Suprapubic skin (tissue), 4 donors: ENCODE data around the gene ZFYVE28. TPM values are rescaled to one million over a fixed set of nuclear protein-coding genes. Genes with fewer than 3 reads are reported as not detected.

ENCODE experiments used
- DNase-seq, 2 donors: peaks; one replicate each; pipeline ENCODE4 v3.0.0-alpha.2; 2019; ENCODE audit warnings: low spot score in 2 of 2
- H3K27ac ChIP-seq: fragments of 200-600 bp; sonication (generic); one replicate; pipeline ENCODE4 v1.5.1; 2019
- H3K27me3 ChIP-seq: fragments of 200-600 bp; sonication (generic); one replicate; pipeline ENCODE4 v1.5.1; 2019
- H3K36me3 ChIP-seq: fragments of 200-600 bp; sonication (generic); one replicate; pipeline ENCODE4 v1.5.1; 2019
- H3K4me1 ChIP-seq: fragments of 200-600 bp; sonication (generic); one replicate; pipeline ENCODE4 v1.5.1; 2019
- H3K4me3 ChIP-seq: fragments of 200-600 bp; sonication (generic); one replicate; pipeline ENCODE4 v1.5.1; 2019; ENCODE audit warnings: mild to moderate bottlenecking
- H3K9me3 ChIP-seq: fragments of 200-600 bp; sonication (generic); one replicate; pipeline ENCODE4 v1.5.1; 2019
- CTCF ChIP-seq, 2 donors: fragments of 200-600 bp in 1 of 2; fragments of 450-650 bp in 1 of 2; sonication (generic) in 1 of 2; IDR thresholded peaks; one replicate each; pipeline ENCODE4 v1.5.1; 2016 to 2019; ENCODE audit warnings: antibody characterized with exemption in 2 of 2, mild to moderate bottlenecking in 1 of 2, moderate library complexity in 1 of 2
- EP300 ChIP-seq: sonication (generic); formaldehyde crosslinking; IDR thresholded peaks from one replicate; pipeline ENCODE4 v1.6.1; 2017; ENCODE audit warnings: antibody characterized with exemption
- POLR2A ChIP-seq, 2 donors: fragments of 450-650 bp; IDR thresholded peaks; one replicate each; pipeline ENCODE4 v1.6.1; 2017; ENCODE audit warnings: antibody characterized with exemption in 2 of 2, mild to moderate bottlenecking in 2 of 2, moderate library complexity in 2 of 2
- POLR2AphosphoS5 ChIP-seq, 3 donors: sonication (generic); formaldehyde crosslinking; IDR thresholded peaks; one replicate each; pipeline ENCODE4 v1.6.1; 2017; ENCODE audit warnings: antibody characterized with exemption in 3 of 3
- WGBS: methylation state at CpG from one replicate; pipeline ENCODE4 v1.1.5; 2018; 5-methylcytosine and 5-hydroxymethylcytosine counted together
- total RNA-seq, 4 donors: library from RNA; depleted of rRNA; stranded (reverse); fragments of >200 nt; gene quantifications; one replicate each; pipeline ENCODE4 v1.1.0, GENCODE V29; 2016

The ZFYVE28 gene
- total RNA-seq, 4 donors from 2014 or later: 7.6 to 21.3 (median 9.9) TPM

- no peak for DNase-seq
- peaks cover 63% of the 10 kb centered on the region for H3K4me1 ChIP-seq
These were observed 3.2 kb downstream of the ZFYVE28 start for GRCh38 chr4:2415213-2415612.

GRCh38 chr4:2413821-2414610, 4.4 kb downstream of the ZFYVE28 start:
- peak overlapping the region; percentile 70 for H3K27ac ChIP-seq
- H3K9me3 ChIP-seq: no peaks in the 10 kb centered on the region
- DNase-seq: peak in 1 of 2 donors; percentile 65
- peaks cover 19% of the 10 kb centered on the region for H3K27me3 ChIP-seq
- no peak overlapping the region for H3K4me3 ChIP-seq
- WGBS: 47% methylated on average over 7 of the region's 14 CpGs
- no peak for TF ChIP-seq EP300
- TF ChIP-seq CTCF (IDR thresholded peaks at IDR 0.05): no peak
- TF ChIP-seq POLR2AphosphoS5 (IDR thresholded peaks at IDR 0.05): no peak
- TF ChIP-seq POLR2A (IDR thresholded peaks at IDR 0.05): no peak
- H3K4me1 ChIP-seq: peaks cover 56% of the 10 kb centered on the region
- no peaks in the 10 kb centered on the region for H3K36me3 ChIP-seq

More at GRCh38 chr4:2415213-2415612, 3.2 kb downstream of the ZFYVE28 start:
- no peaks in the 10 kb centered on the region for H3K36me3 ChIP-seq
- no peak overlapping the region for H3K4me3 ChIP-seq
- no peaks in the 10 kb centered on the region for H3K9me3 ChIP-seq
- H3K27me3 ChIP-seq: peaks cover 19% of the 10 kb centered on the region
- no peak overlapping the region for H3K27ac ChIP-seq
- WGBS: 98% methylated on average over 3 of the region's 3 CpGs
- no peak for TF ChIP-seq EP300
- no peak for TF ChIP-seq CTCF (IDR thresholded peaks at IDR 0.05)
- TF ChIP-seq POLR2A (IDR thresholded peaks at IDR 0.05): no peak
- TF ChIP-seq POLR2AphosphoS5 (IDR thresholded peaks at IDR 0.05): no peak

GRCh38 chr4:2412885-2413716, 5.3 kb downstream of the ZFYVE28 start:
- Histone ChIP-seq H3K27me3 (peaks cover 18% of the 10 kb centered on the region), H3K36me3 (no peaks in the 10 kb centered on the region), H3K27ac (peak overlapping the region; percentile 70), H3K9me3 (no peaks in the 10 kb centered on the region), H3K4me1 (peaks cover 54% of the 10 kb centered on the region), H3K4me3 (peak overlapping the region; percentile 25)
- TF ChIP-seq EP300 (no peak), CTCF (IDR thresholded peaks at IDR 0.05) (peak in 1 of 2 donors; percentile 36), POLR2AphosphoS5 (IDR thresholded peaks at IDR 0.05) (peak in 2 of 3 donors; percentile 19 to 20), POLR2A (IDR thresholded peaks at IDR 0.05) (no peak)
- 8% methylated on average over 20 of the region's 30 CpGs for WGBS
- DNase-seq: peak in 1 of 2 donors; percentile 86

GRCh38 chr4:2412534-2412884, 5.9 kb downstream of the ZFYVE28 start:
- Histone ChIP-seq H3K27me3 (peaks cover 12% of the 10 kb centered on the region), H3K9me3 (no peaks in the 10 kb centered on the region), H3K27ac (peak overlapping the region; percentile 70), H3K4me3 (peak overlapping the region; percentile 25), H3K36me3 (no peaks in the 10 kb centered on the region), H3K4me1 (peaks cover 48% of the 10 kb centered on the region)
- TF ChIP-seq POLR2A (IDR thresholded peaks at IDR 0.05) (no peak), CTCF (IDR thresholded peaks at IDR 0.05) (no peak), POLR2AphosphoS5 (IDR thresholded peaks at IDR 0.05) (no peak), EP300 (no peak)
- no peak for DNase-seq
- 38% methylated on average over 5 of the region's 5 CpGs for WGBS
